ENCODE results near the gene C2orf49. TPM values are rescaled to one million over a fixed set of nuclear protein-coding genes. Genes with fewer than 3 reads are reported as not detected.

Gene C2orf49
- total and polyA plus RNA-seq, 2 of the 8 experiments (the other 6 are each of a cell fraction or from before 2014, with no cell fraction given): 5.6 to 19.9 TPM

- WGBS, 2 experiments (ENCODE audit: extremely low coverage in 1 of 2, insufficient coverage in 1 of 2, insufficient read length in 1 of 2, insufficient replicate concordance in 2 of 2, low coverage in 1 of 2, low lambda C conversion rate in 2 of 2, missing lambda C conversion rate in 1 of 2): 96% methylated on average over 8 of the region's 8 CpGs; no CpG with 5 or more reads in 1 of the 2 experiments
- Histone ChIP-seq H3K56ac (replicated peaks; ENCODE audit: insufficient read length, low read depth, low read length) (no peak overlapping the region), H3K23me2 (ENCODE audit: low read depth, low read length) (no peaks in the 10 kb centered on the region), H3K27me3 (replicated peaks in 1 of 4; ENCODE audit: control insufficient read depth in 3 of 4, extremely low read depth in 1 of 4, insufficient read depth in 3 of 4, low read length in 3 of 4) (no peaks in the 10 kb centered on the region), H3K27ac (ENCODE audit: low read depth, low read length) (no peak overlapping the region), H3K4me1 (replicated peaks in 1 of 4; ENCODE audit: control insufficient read depth in 3 of 4, insufficient read depth in 4 of 4, low read length in 3 of 4) (no peaks in the 10 kb centered on the region), H4K5ac (ENCODE audit: insufficient read length, low read depth, low read length) (no peak overlapping the region), H3K9me3 (ENCODE audit: insufficient read depth in 2 of 2, low read depth in 1 of 2, low read length in 1 of 2) (no peaks in the 10 kb centered on the region), H2BK5ac (ENCODE audit: low read depth, low read length) (no peak overlapping the region), H3K36me3 (ENCODE audit: control insufficient read depth in 2 of 4, insufficient read depth in 4 of 4, low read length in 3 of 4) (peaks cover 14 to 30% (median 22%) of the 10 kb centered on the region in 4 experiments), H2BK12ac (ENCODE audit: low read depth, low read length) (no peak overlapping the region), H2AK5ac (ENCODE audit: low read depth, low read length) (no peak overlapping the region), H2BK20ac (ENCODE audit: low read length) (no peak overlapping the region), H3K18ac (ENCODE audit: extremely low read depth, low read length) (no peak overlapping the region), H2BK120ac (replicated peaks; ENCODE audit: low read depth, low read length) (no peak overlapping the region), H3K4me2 (ENCODE audit: insufficient read depth in 1 of 2, low read depth in 2 of 2, low read length in 2 of 2) (no peak overlapping the region), H3K9ac (replicated peaks in 1 of 4; ENCODE audit: extremely low read depth in 1 of 4, low read depth in 3 of 4, low read length in 3 of 4) (no peak overlapping the region), H2BK15ac (ENCODE audit: low read length) (no peak overlapping the region), H3K4me3 (ENCODE audit: extremely low read depth in 1 of 4, insufficient read depth in 2 of 4, low read depth in 3 of 4, low read length in 4 of 4) (no peak overlapping the region), H3K4ac (replicated peaks; ENCODE audit: insufficient read length, low read depth, low read length) (no peak overlapping the region), H4K20me1 (replicated peaks in 1 of 2; ENCODE audit: control insufficient read depth in 1 of 2, insufficient read depth in 2 of 2, low read length in 2 of 2) (no peaks in the 10 kb centered on the region), H3K14ac (ENCODE audit: insufficient read length) (no peak overlapping the region), H4K91ac (replicated peaks; ENCODE audit: insufficient read length, low read length) (no peak overlapping the region), H2AFZ (ENCODE audit: low read length) (no peak overlapping the region), H3K79me1 (ENCODE audit: low read depth, low read length) (no peaks in the 10 kb centered on the region), H3K23ac (ENCODE audit: insufficient read length) (no peak overlapping the region), H4K8ac (ENCODE audit: extremely low read depth, insufficient read depth, low read length) (no peak overlapping the region), H3K79me2 (ENCODE audit: control insufficient read depth in 1 of 2, insufficient read depth in 2 of 2, low read length in 2 of 2) (peaks cover 0 to 7% of the 10 kb centered on the region in 2 experiments; a peak in 2 of 4 replicates)
- POLR2A ChIA-PET (ENCODE audit: partially characterized antibody): interaction anchor here (0.9 to 1.2 kb wide), 2 partner anchors 10 to 12 kb away, joined by 3 read pairs; no protein-coding TSS in a partner anchor
- DNase-seq (ENCODE audit: low read depth in 1 of 2, low spot score in 2 of 2) (no peak), FAIRE-seq (no peak)
- CTCF ChIA-PET (ENCODE audit: partially characterized antibody): interaction anchor here (1.1 to 2.4 kb wide), 3 partner anchors 9 to 138 kb away, joined by 3 to 8 read pairs (median 5); no protein-coding TSS in a partner anchor
- no peak for TF ChIP-seq ASH2L (IDR thresholded peaks at IDR 0.05; ENCODE audit: low read length)
- TF ChIP-seq RBBP5 (IDR thresholded peaks at IDR 0.05; ENCODE audit: borderline replicate concordance, low read depth, low read length): no peak
- TF ChIP-seq ZNF274 (IDR thresholded peaks at IDR 0.05; ENCODE audit: borderline replicate concordance, extremely low read depth, low read length): no peak
Observed at GRCh38 chr2:105383432-105384166, 46.3 kb downstream of the C2orf49 start.

Measured in H1 (cell line).